ENCODE measurements around the gene SLAMF6. TPM values are rescaled to one million over a fixed set of nuclear protein-coding genes. Genes with fewer than 3 reads are reported as not detected.

SLAMF6 gene
- total RNA-seq, 1 experiment from 2014 or later, result not detected

- Histone ChIP-seq H3K27ac (ENCODE audit: low read depth, low read length, poor library complexity, severe bottlenecking) (no peak overlapping the region), H3K4me3 (ENCODE audit: low read depth, low read length, poor library complexity, severe bottlenecking) (no peak overlapping the region), H3K36me3 (ENCODE audit: insufficient read depth, low read length, poor library complexity, severe bottlenecking) (no peaks in the 10 kb centered on the region), H3K27me3 (replicated peaks; ENCODE audit: insufficient read depth, low read depth, low read length, poor library complexity) (no peaks in the 10 kb centered on the region), H3K4me1 (ENCODE audit: insufficient read depth, low read length, poor library complexity, severe bottlenecking) (no peaks in the 10 kb centered on the region), H3K9me3 (ENCODE audit: low read depth, low read length, poor library complexity, severe bottlenecking) (no peaks in the 10 kb centered on the region)
- ChIA-PET POLR2A (ENCODE audit: low non-redundant PET) (no interaction called here), CTCF (no interaction called here)
- DNase-seq (ENCODE audit: low spot score), result no peak
- TF ChIP-seq CTCF (conservative IDR thresholded peaks at IDR 0.05; ENCODE audit: low read depth, low read length), result no peak
- TF ChIP-seq EZH2 (IDR thresholded peaks at IDR 0.05; ENCODE audit: borderline replicate concordance, low read depth, low read length, poor library complexity, severe bottlenecking), result no peak
- intact Hi-C loops (cut with micrococcal nuclease; ENCODE audit: unreplicated experiment), result loop anchor here (10.0 kb wide), 1 partner anchor 137 kb away; no protein-coding TSS in a partner anchor
- BruUV-seq (replicated peaks), result no TSS peak
These were observed 25.1 kb upstream of the SLAMF6 start for GRCh38 chr1:160548183-160548582.

- Histone ChIP-seq H3K9me3 (ENCODE audit: low read depth, low read length, poor library complexity, severe bottlenecking) (no peaks in the 10 kb centered on the region), H3K27me3 (replicated peaks; ENCODE audit: insufficient read depth, low read depth, low read length, poor library complexity) (no peaks in the 10 kb centered on the region), H3K36me3 (ENCODE audit: insufficient read depth, low read length, poor library complexity, severe bottlenecking) (no peaks in the 10 kb centered on the region), H3K27ac (ENCODE audit: low read depth, low read length, poor library complexity, severe bottlenecking) (no peak overlapping the region), H3K4me1 (ENCODE audit: insufficient read depth, low read length, poor library complexity, severe bottlenecking) (no peaks in the 10 kb centered on the region), H3K4me3 (ENCODE audit: low read depth, low read length, poor library complexity, severe bottlenecking) (no peak overlapping the region)
- POLR2A ChIA-PET (ENCODE audit: low non-redundant PET), result no interaction called here
- BruUV-seq (replicated peaks), result no TSS peak
- TF ChIP-seq CTCF (conservative IDR thresholded peaks at IDR 0.05; ENCODE audit: low read depth, low read length) (no peak), EZH2 (IDR thresholded peaks at IDR 0.05; ENCODE audit: borderline replicate concordance, low read depth, low read length, poor library complexity, severe bottlenecking) (no peak)
- DNase-seq (ENCODE audit: low spot score), result no peak
- intact Hi-C loops (cut with micrococcal nuclease; ENCODE audit: unreplicated experiment), result loop anchor here (10.0 kb wide), 1 partner anchor 137 kb away; no protein-coding TSS in a partner anchor
- CTCF ChIA-PET, result no interaction called here
These were observed 24.4 kb upstream of the SLAMF6 start for GRCh38 chr1:160547422-160547821.

GRCh38 chr1:160546942-160547341 lies 23.9 kb upstream of the SLAMF6 start:
- Histone ChIP-seq H3K36me3 (ENCODE audit: insufficient read depth, low read length, poor library complexity, severe bottlenecking) (no peaks in the 10 kb centered on the region), H3K4me1 (ENCODE audit: insufficient read depth, low read length, poor library complexity, severe bottlenecking) (no peaks in the 10 kb centered on the region), H3K9me3 (ENCODE audit: low read depth, low read length, poor library complexity, severe bottlenecking) (no peaks in the 10 kb centered on the region), H3K27me3 (replicated peaks; ENCODE audit: insufficient read depth, low read depth, low read length, poor library complexity) (no peaks in the 10 kb centered on the region), H3K27ac (ENCODE audit: low read depth, low read length, poor library complexity, severe bottlenecking) (no peak overlapping the region), H3K4me3 (ENCODE audit: low read depth, low read length, poor library complexity, severe bottlenecking) (no peak overlapping the region)
- TF ChIP-seq EZH2 (IDR thresholded peaks at IDR 0.05; ENCODE audit: borderline replicate concordance, low read depth, low read length, poor library complexity, severe bottlenecking), result no peak
- no peak for TF ChIP-seq CTCF (conservative IDR thresholded peaks at IDR 0.05; ENCODE audit: low read depth, low read length)
- no peak for DNase-seq (ENCODE audit: low spot score)
- no TSS peak for BruUV-seq (replicated peaks)
- ChIA-PET POLR2A (ENCODE audit: low non-redundant PET) (no interaction called here), CTCF (no interaction called here)
- intact Hi-C loops (cut with micrococcal nuclease; ENCODE audit: unreplicated experiment), result loop anchor here (10.0 kb wide), 1 partner anchor 138 kb away; no protein-coding TSS in a partner anchor
